ELF-1 (cell line): ENCODE data around the gene PPIB.
"Not testable (repeated sequence)": the region's sequence is repeated elsewhere in the genome, so short reads cannot be mapped to it uniquely, and the experiment has no call there.

Source experiments
- DNase-seq: peaks from one replicate; pipeline ENCODE4 v3.0.0-alpha.2; 2016; ENCODE audit warnings: low read depth, low spot score

Gene PPIB

DNA sequence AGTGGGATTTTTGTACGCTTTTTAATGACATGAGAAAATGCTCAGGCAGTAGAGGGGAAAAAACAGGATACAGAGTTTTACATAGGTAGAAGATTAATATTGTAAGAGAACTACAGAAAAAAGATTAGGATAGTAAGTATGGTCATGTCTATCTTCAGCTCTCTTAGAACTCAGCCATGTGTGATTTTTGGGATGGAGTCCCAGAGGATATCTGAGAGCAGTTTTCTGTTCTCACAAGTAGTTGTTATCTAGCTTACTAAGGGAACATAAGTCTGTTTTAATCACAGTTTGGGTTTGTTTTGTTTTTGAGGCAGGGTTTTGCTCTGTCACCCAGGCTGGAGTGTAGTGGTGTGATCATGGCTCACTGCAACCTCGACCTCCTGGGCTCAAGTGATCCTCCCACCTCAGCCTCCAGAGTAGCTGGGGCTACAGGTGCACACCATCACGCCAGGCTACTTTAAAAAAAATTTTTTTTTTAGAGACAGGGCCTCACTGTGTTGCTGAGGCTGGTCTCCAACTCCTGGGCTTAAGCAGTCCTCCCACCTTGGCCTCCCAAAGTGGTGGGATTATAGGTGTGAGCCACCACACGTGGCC, 52.6 kb downstream of the PPIB start:
- DNase-seq, result not testable (repeated sequence)

GRCh38 chr15:64107337-64107736, 55.5 kb downstream of the PPIB start:
- no peak for DNase-seq
